ENCODE results near the gene SEMA3D. TPM values are rescaled to one million over a fixed set of nuclear protein-coding genes. Genes with fewer than 3 reads are reported as not detected.
A peak's percentile ranks its signal among the peaks of the same experiment; 100 is the strongest.

The SEMA3D gene
- total and polyA plus RNA-seq, 4 donors: 0.18 to 1.2 (median 0.72) TPM

GRCh38 chr7:85030893-85031292 lies 156.0 kb downstream of the SEMA3D start:
- DNase-seq (ENCODE audit: low spot score): no peak
- TF ChIP-seq RAD21 (IDR thresholded peaks at IDR 0.05) (peak; percentile 62 to 71), CTCF (IDR thresholded peaks at IDR 0.05; ENCODE audit: low read depth, low read length, missing input control) (peak; percentile 38), RXRA (IDR thresholded peaks at IDR 0.05) (no peak), TAF1 (conservative IDR thresholded peaks at IDR 0.05) (no peak)
- Histone ChIP-seq H3K4me1 (ENCODE audit: control insufficient read depth in 4 of 4, insufficient read depth in 4 of 4, low read length in 3 of 4) (no peaks in the 10 kb centered on the region), H3K9ac (ENCODE audit: low read depth in 1 of 2, low read length in 2 of 2) (no peak overlapping the region), H3K4me3 (ENCODE audit: low read depth in 1 of 3, low read length in 3 of 3) (no peak overlapping the region), H3K9me3 (ENCODE audit: control insufficient read depth in 4 of 4, low read length in 3 of 4) (no peaks in the 10 kb centered on the region), H3K27ac (ENCODE audit: low read depth in 1 of 2, low read length in 2 of 2) (no peak overlapping the region), H3K27me3 (ENCODE audit: control insufficient read depth in 4 of 4, insufficient read depth in 4 of 4, low read length in 3 of 4) (peaks cover 0 to 4% (median 0%) of the 10 kb centered on the region in 4 donors), H3K36me3 (ENCODE audit: control insufficient read depth in 4 of 4, insufficient read depth in 3 of 4, low read depth in 1 of 4, low read length in 3 of 4) (no peaks in the 10 kb centered on the region)

GRCh38 chr7:85025312-85025756 lies 161.5 kb downstream of the SEMA3D start:
- no peak for DNase-seq (ENCODE audit: low spot score)
- TF ChIP-seq TAF1 (conservative IDR thresholded peaks at IDR 0.05) (no peak), YY1 (IDR thresholded peaks at IDR 0.05) (no peak), EGR1 (IDR thresholded peaks at IDR 0.05; ENCODE audit: low read depth in 2 of 2) (no peak), CTCF (IDR thresholded peaks at IDR 0.05; ENCODE audit: low read depth, low read length, missing input control) (no peak), HNF4G (IDR thresholded peaks at IDR 0.05) (no peak), FOXA1 (IDR thresholded peaks at IDR 0.05) (no peak), GABPA (IDR thresholded peaks at IDR 0.05 in 1 of 2, conservative IDR thresholded peaks at IDR 0.05 in 1 of 2) (no peak), ATF3 (IDR thresholded peaks at IDR 0.05) (no peak), RAD21 (IDR thresholded peaks at IDR 0.05) (no peak), HNF4A (conservative IDR thresholded peaks at IDR 0.05) (no peak), FOXA2 (IDR thresholded peaks at IDR 0.05) (no peak), ZBTB33 (IDR thresholded peaks at IDR 0.05) (no peak), RXRA (IDR thresholded peaks at IDR 0.05) (no peak), NR2F2 (IDR thresholded peaks at IDR 0.05) (no peak), JUND (IDR thresholded peaks at IDR 0.05) (no peak), MAX (IDR thresholded peaks at IDR 0.05) (no peak), SP1 (IDR thresholded peaks at IDR 0.05) (no peak), REST (IDR thresholded peaks at IDR 0.05) (no peak)

More at GRCh38 chr7:85025312-85025756, 161.5 kb downstream of the SEMA3D start:
- H3K27ac ChIP-seq (ENCODE audit: low read depth in 1 of 2, low read length in 2 of 2): no peak overlapping the region
- H3K4me1 ChIP-seq (ENCODE audit: control insufficient read depth in 4 of 4, insufficient read depth in 4 of 4, low read length in 3 of 4): no peaks in the 10 kb centered on the region
- WGBS: 54% methylated on average over 3 of the region's 3 CpGs
- peaks cover 0 to 4% (median 0%) of the 10 kb centered on the region in 4 donors for H3K27me3 ChIP-seq (ENCODE audit: control insufficient read depth in 4 of 4, insufficient read depth in 4 of 4, low read length in 3 of 4)
- no peak overlapping the region for H3K4me3 ChIP-seq (ENCODE audit: low read depth in 1 of 3, low read length in 3 of 3)
- no peaks in the 10 kb centered on the region for H3K9me3 ChIP-seq (ENCODE audit: control insufficient read depth in 4 of 4, low read length in 3 of 4)
- no peak overlapping the region for H3K9ac ChIP-seq (ENCODE audit: low read depth in 1 of 2, low read length in 2 of 2)
- H3K36me3 ChIP-seq (ENCODE audit: control insufficient read depth in 4 of 4, insufficient read depth in 3 of 4, low read depth in 1 of 4, low read length in 3 of 4): no peaks in the 10 kb centered on the region

Measured in liver (tissue), 9 donors.